HCT116 (cell line): ENCODE measurements around the gene TTYH3. TPM values are rescaled to one million over a fixed set of nuclear protein-coding genes. Genes with fewer than 3 reads are reported as not detected.

Experiments used
- ATAC-seq: fragments of 200-7000 bp; cut with Tn5 transposase; 2 replicates; pipeline ENCODE4 v1.9.1; 2020; ENCODE audit warnings: mild to moderate bottlenecking, moderate library complexity
- BruUV-seq: library from RNA; stranded (reverse); fragments of 400-500 nt; replicated peaks from 2 replicates; lab custom pipeline; 2021; lab: Mats Ljungman, UMichigan
- CTCF ChIA-PET: fragments of 300-600 bp; sonication (Branson Sonifier 250); formaldehyde crosslinking; loops from one replicate; lab custom pipeline; 2021; ENCODE audit warnings: antibody characterized with exemption; lab: Charles Lee
- POLR2A ChIA-PET: fragments of 300-600, 350-600 bp; sonication (Branson Sonifier 250); formaldehyde crosslinking; loops from one replicate; lab custom pipeline; 2021; ENCODE audit warnings: antibody characterized with exemption; lab: Charles Lee
- RAD21 ChIA-PET, 2 experiments: fragments of 300-600 bp; sonication (Branson Sonifier 250); formaldehyde crosslinking; loops; one replicate each; lab custom pipeline; 2023; ENCODE audit warnings: low total read pairs in 2 of 2; ENCODE audit not compliant: uncharacterized antibody in 2 of 2, unreplicated experiment in 2 of 2, low non-redundant PET in 1 of 2; lab: Charles Lee
- DNase-seq: peaks from one replicate; pipeline ENCODE4 v3.0.0-alpha.2; 2010; ENCODE audit warnings: low read depth, low spot score
- H2AFZ ChIP-seq: fragments of 200-600 bp; shearing (Covaris generic), sonication (generic); 2 replicates; pipeline ENCODE4 v1.6.1; 2017; ENCODE audit warnings: low read depth, mixed run types, mixed read lengths, antibody characterized with exemption, low read length; ENCODE audit not compliant: poor library complexity, severe bottlenecking
- H3K27ac ChIP-seq: 2 replicates; pipeline ENCODE4 v1.5.1; 2012; ENCODE audit warnings: low read depth, low read length
- H3K27me3 ChIP-seq: fragments of 200-600 bp; sonication (generic); 2 replicates; pipeline ENCODE4 v1.6.1; 2016; ENCODE audit warnings: mixed run types, low read length, mixed read lengths; ENCODE audit not compliant: insufficient read depth
- H3K36me3 ChIP-seq, 2 experiments: fragments of 200-500 bp in 1 of 2; fragments of 200-600 bp in 1 of 2; sonication (Bioruptor generic) in 1 of 2; sonication (generic) in 1 of 2; 2 replicates each; pipeline versions ENCODE4 v1.5.1 to v1.6.1; 2014 to 2016; ENCODE audit warnings: low read length in 2 of 2, inconsistent platforms in 1 of 2, mixed read lengths in 1 of 2, mixed run types in 1 of 2; ENCODE audit not compliant: insufficient read depth in 2 of 2, control insufficient read depth in 1 of 2
- H3K4me1 ChIP-seq, 2 experiments: fragments of 200-600 bp in 1 of 2; sonication (generic) in 1 of 2; 2 replicates each; pipeline versions ENCODE4 v1.5.1 to v1.6.1; 2012 to 2017; ENCODE audit warnings: low read length in 2 of 2, inconsistent platforms in 1 of 2, mild to moderate bottlenecking in 1 of 2, mixed read lengths in 1 of 2, mixed run types in 1 of 2, moderate library complexity in 1 of 2; ENCODE audit not compliant: insufficient read depth in 2 of 2, control insufficient read depth in 1 of 2
- H3K4me2 ChIP-seq: fragments of 200-600 bp; sonication (generic); 2 replicates; pipeline ENCODE4 v1.6.1; 2017; ENCODE audit warnings: mixed run types, low read length, mixed read lengths
- H3K4me3 ChIP-seq, 2 experiments: fragments of 200-600 bp in 1 of 2; sonication (generic) in 1 of 2; replicated peaks in 1 of 2; 2 replicates each; pipeline ENCODE4 v1.5.1; 2011 to 2016; ENCODE audit warnings: low read length in 2 of 2, control low read depth in 1 of 2, low read depth in 1 of 2, mild to moderate bottlenecking in 1 of 2, mixed read lengths in 1 of 2, mixed run types in 1 of 2
- H3K79me2 ChIP-seq: fragments of 200-600 bp; sonication (generic); 2 replicates; pipeline ENCODE4 v1.6.1; 2017; ENCODE audit warnings: mild to moderate bottlenecking, mixed run types, low read length, moderate library complexity, mixed read lengths; ENCODE audit not compliant: insufficient read depth
- H3K9ac ChIP-seq: fragments of 200-600 bp; sonication (generic); 2 replicates; pipeline ENCODE4 v1.6.1; 2016; ENCODE audit warnings: low read length, mixed read lengths
- H3K9me2 ChIP-seq: fragments of 200-600 bp; sonication (generic), shearing (Covaris generic); 2 replicates; pipeline ENCODE4 v1.6.1; 2017; ENCODE audit warnings: mixed run types, mild to moderate bottlenecking, moderate library complexity; ENCODE audit not compliant: insufficient read depth
- H3K9me3 ChIP-seq, 2 experiments: fragments of 200-500 bp in 1 of 2; fragments of 200-600 bp in 1 of 2; sonication (Bioruptor generic) in 1 of 2; sonication (generic) in 1 of 2; 2 replicates each; pipeline ENCODE4 v1.6.1; 2014 to 2017; ENCODE audit warnings: low read length in 2 of 2, mixed read lengths in 2 of 2, inconsistent platforms in 1 of 2, low read depth in 1 of 2, mild to moderate bottlenecking in 1 of 2, mixed run types in 1 of 2, moderate library complexity in 1 of 2; ENCODE audit not compliant: control insufficient read depth in 1 of 2, insufficient read depth in 1 of 2
- H4K20me1 ChIP-seq: fragments of 200-600 bp; sonication (generic), shearing (Covaris generic); 2 replicates; pipeline ENCODE4 v1.6.1; 2017; ENCODE audit warnings: mixed run types, mild to moderate bottlenecking, moderate library complexity; ENCODE audit not compliant: insufficient read depth
- ATF3 ChIP-seq: IDR thresholded peaks from 2 replicates; pipeline ENCODE4 v1.6.1; 2012
- CTCF ChIP-seq, 3 experiments: fragments of 200-600 bp in 1 of 3; sonication (generic) in 1 of 3; IDR thresholded peaks in 2 of 3; conservative IDR thresholded peaks in 1 of 3; 2 replicates each; pipeline ENCODE4 v1.5.1; 2012 to 2017; ENCODE audit warnings: low read depth in 2 of 3, low read length in 2 of 3, antibody characterized with exemption in 1 of 3, borderline replicate concordance in 1 of 3, control low read depth in 1 of 3, mild to moderate bottlenecking in 1 of 3, mixed read lengths in 1 of 3, mixed run types in 1 of 3, moderate library complexity in 1 of 3; ENCODE audit not compliant: insufficient read depth in 1 of 3
- EGR1 ChIP-seq: IDR thresholded peaks from 2 replicates; pipeline ENCODE4 v1.6.1; 2012; ENCODE audit warnings: low read depth
- ELF1 ChIP-seq: IDR thresholded peaks from 2 replicates; pipeline ENCODE4 v1.6.1; 2012; ENCODE audit warnings: low read depth, borderline replicate concordance
- EZH2phosphoT487 ChIP-seq: fragments of 200-600 bp; IDR thresholded peaks from 2 replicates; pipeline ENCODE4 v1.6.1; 2018; ENCODE audit warnings: antibody characterized with exemption, borderline replicate concordance
- JUND ChIP-seq: IDR thresholded peaks from 2 replicates; pipeline ENCODE4 v1.6.1; 2012
- POLR2A ChIP-seq: IDR thresholded peaks from 2 replicates; pipeline ENCODE4 v1.7.0; 2011; ENCODE audit warnings: borderline replicate concordance; ENCODE audit not compliant: insufficient read depth, insufficient read length; ENCODE audit errors: extremely low read depth
- POLR2AphosphoS5 ChIP-seq: IDR thresholded peaks from 2 replicates; pipeline ENCODE4 v1.6.1; 2011; ENCODE audit warnings: mild to moderate bottlenecking, low read depth, low read length, moderate library complexity
- REST ChIP-seq: IDR thresholded peaks from 2 replicates; pipeline ENCODE4 v1.6.1; 2012; ENCODE audit warnings: low read depth
- SRF ChIP-seq: IDR thresholded peaks from 2 replicates; pipeline ENCODE4 v1.6.1; 2012; ENCODE audit warnings: low read depth
- TCF7L2 ChIP-seq: IDR thresholded peaks from 2 replicates; pipeline ENCODE4 v1.7.0; 2011; ENCODE audit warnings: borderline replicate concordance, inconsistent platforms; ENCODE audit not compliant: insufficient read depth, insufficient read length; ENCODE audit errors: extremely low read depth
- ZBTB33 ChIP-seq: IDR thresholded peaks from 2 replicates; pipeline ENCODE4 v1.6.1; 2011; ENCODE audit warnings: mild to moderate bottlenecking, low read length, moderate library complexity; ENCODE audit not compliant: insufficient replicate concordance; ENCODE audit errors: extremely low read depth
- ZNF274 ChIP-seq: fragments of 200-500 bp; sonication (Bioruptor generic); IDR thresholded peaks from 2 replicates; pipeline ENCODE4 v1.6.1; 2014; ENCODE audit warnings: mild to moderate bottlenecking, low read depth, low read length, inconsistent platforms
- intact Hi-C: fragments of 100-400 bp; cut with micrococcal nuclease; formaldehyde crosslinking; loops from 2 replicates; pipeline ENCODE4 v1.10.0; 2022
- total RNA-seq: library from RNA; stranded (reverse); gene quantifications from one replicate; pipeline ENCODE4 v1.2.1, GENCODE V29; 2021; ENCODE audit not compliant: unreplicated experiment

Gene TTYH3
- total RNA-seq, 1 experiment from 2014 or later, result 40.3 TPM

- intact Hi-C loops, result no loop called here
- Histone ChIP-seq H2AFZ (no peak overlapping the region), H3K4me2 (no peak overlapping the region), H3K9me2 (no peaks in the 10 kb centered on the region), H3K9ac (no peak overlapping the region), H3K9me3 (no peaks in the 10 kb centered on the region), H3K36me3 (peaks cover 6 to 8% of the 10 kb centered on the region in 2 experiments; a peak in 2 of 4 replicates), H3K27me3 (no peaks in the 10 kb centered on the region), H3K79me2 (no peaks in the 10 kb centered on the region), H3K4me3 (no peak overlapping the region), H3K4me1 (no peaks in the 10 kb centered on the region), H3K27ac (no peak overlapping the region), H4K20me1 (no peaks in the 10 kb centered on the region)
- RAD21 ChIA-PET, result no interaction called here
- POLR2A ChIA-PET, result no interaction called here
- no peak for DNase-seq
- no peak for ATAC-seq
- TF ChIP-seq ATF3, result no peak
- no peak for TF ChIP-seq REST
- no peak for TF ChIP-seq CTCF (IDR thresholded peaks at IDR 0.05 in 2 of 3, conservative IDR thresholded peaks at IDR 0.05 in 1 of 3; ENCODE audit: borderline replicate concordance in 1 of 3, insufficient read depth in 1 of 3, low read depth in 2 of 3, low read length in 2 of 3)
- TF ChIP-seq POLR2AphosphoS5, result no peak
- TF ChIP-seq POLR2A, result no peak
- TF ChIP-seq EZH2phosphoT487, result no peak
- no peak for TF ChIP-seq ELF1
- no peak for TF ChIP-seq EGR1
- TF ChIP-seq ZNF274, result no peak
- no peak for TF ChIP-seq ZBTB33
- TF ChIP-seq JUND, result no peak
- no peak for TF ChIP-seq TCF7L2
- TF ChIP-seq SRF, result no peak
- no TSS peak for BruUV-seq
- CTCF ChIA-PET, result no interaction called here
Measured at GRCh38 chr7:2594599-2594998, 37.2 kb upstream of the TTYH3 start.
